Naive B cell (primary cell): ENCODE measurements around the gene SPRYD3. TPM values are rescaled to one million over a fixed set of nuclear protein-coding genes. Genes with fewer than 3 reads are reported as not detected.
"Not testable (repeated sequence)": the region's sequence is repeated elsewhere in the genome, so short reads cannot be mapped to it uniquely, and the experiment has no call there.

Source experiments
- ATAC-seq, 2 donors: fragments of 150-1000 bp; cut with Tn5 transposase; 2 replicates each; pipeline ENCODE4 v1.10.0; 2021; ENCODE audit warnings: low read depth in 2 of 2, mild to moderate bottlenecking in 2 of 2, moderate library complexity in 2 of 2
- DNase-seq: peaks from one replicate; pipeline ENCODE4 v3.0.0; 2022
- H3K27ac Mint-ChIP-seq, 6 donors: one replicate each; pipeline ENCODE4 v1.8.0; 2020 to 2022; ENCODE audit warnings: mild to moderate bottlenecking in 6 of 6, mixed read lengths in 6 of 6, moderate library complexity in 5 of 6, inconsistent platforms in 2 of 6
- H3K27me3 Mint-ChIP-seq, 3 donors: one replicate each; pipeline ENCODE4 v1.8.0; 2021 to 2022; ENCODE audit warnings: mixed read lengths in 3 of 3, mild to moderate bottlenecking in 1 of 3
- H3K36me3 Mint-ChIP-seq, 2 donors: one replicate each; pipeline ENCODE4 v1.8.0; 2020 to 2022; ENCODE audit warnings: mixed read lengths in 2 of 2, inconsistent platforms in 1 of 2, mild to moderate bottlenecking in 1 of 2
- H3K4me1 Mint-ChIP-seq, 3 donors: one replicate each; pipeline ENCODE4 v1.8.0; 2020 to 2022; ENCODE audit warnings: mixed read lengths in 3 of 3, inconsistent platforms in 1 of 3, mild to moderate bottlenecking in 1 of 3, moderate library complexity in 1 of 3
- H3K4me3 Mint-ChIP-seq, 8 donors: one replicate each; pipeline ENCODE4 v1.8.0; 2020 to 2022; ENCODE audit warnings: mild to moderate bottlenecking in 8 of 8, mixed read lengths in 8 of 8, moderate library complexity in 8 of 8, inconsistent platforms in 2 of 8
- H3K9me3 Mint-ChIP-seq, 7 donors: one replicate each; pipeline ENCODE4 v1.8.0; 2020 to 2022; ENCODE audit warnings: mixed read lengths in 7 of 7, mild to moderate bottlenecking in 5 of 7, inconsistent platforms in 2 of 7, moderate library complexity in 1 of 7
- polyA plus RNA-seq, 6 donors: library from polyadenylated mRNA; unstranded; fragments of 300-500 nt; fragmentation: Illumina TruSeq; gene quantifications; one replicate each; pipeline ENCODE4 v1.2.3, GENCODE V29; 2021; ENCODE audit warnings: low read depth in 6 of 6

Gene SPRYD3
- polyA plus RNA-seq, 6 donors from 2014 or later: 12.8 to 31.1 (median 23.2) TPM

DNA sequence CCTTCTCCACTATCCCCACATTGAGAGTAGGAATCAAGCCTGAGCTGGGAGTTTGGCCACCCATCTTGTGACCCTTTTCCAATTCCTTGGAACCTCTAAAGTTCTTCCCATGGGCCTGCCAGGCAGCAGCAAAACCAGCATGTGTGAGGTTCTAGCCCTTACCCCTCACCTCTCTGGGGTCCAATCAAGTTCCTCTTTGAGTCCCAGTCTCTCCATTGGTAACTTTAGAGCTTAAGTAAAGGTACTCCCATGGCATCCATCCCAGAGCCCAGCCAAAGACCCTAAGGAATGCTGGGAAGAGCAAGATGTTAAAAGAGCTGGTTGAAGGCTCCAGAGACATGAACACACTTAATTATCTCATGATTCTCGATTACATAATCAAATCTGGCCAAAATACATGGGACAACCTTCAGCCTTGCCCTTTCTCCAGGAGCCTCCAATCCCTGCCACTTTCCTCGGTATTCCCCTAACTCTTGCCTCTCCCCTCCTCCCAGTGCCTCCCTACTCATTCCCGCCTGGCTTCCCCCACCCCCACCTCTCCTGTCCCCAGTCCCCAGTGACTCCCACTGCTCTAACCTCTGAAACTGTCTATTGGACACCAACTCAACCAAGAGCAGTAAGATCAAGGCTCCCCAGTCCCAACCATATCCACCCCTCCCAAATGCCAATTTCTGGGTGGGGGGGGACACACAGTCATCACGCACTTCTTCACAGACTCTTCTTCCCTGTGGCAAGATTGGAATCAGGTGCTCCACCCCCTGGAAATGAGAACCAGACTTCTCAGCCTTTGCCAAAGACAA lies 34.1 kb downstream of the SPRYD3 start:
- Mint-ChIP-seq H3K27me3 (no peaks in the 10 kb centered on the region), H3K4me3 (peak overlapping the region in 4 of 8 donors; percentile 92 to 99 (median 95)), H3K4me1 (peaks cover 12 to 18% (median 15%) of the 10 kb centered on the region in 3 donors), H3K36me3 (no peaks in the 10 kb centered on the region), H3K27ac (no peak overlapping the region), H3K9me3 (no peaks in the 10 kb centered on the region)
- DNase-seq (no peak), ATAC-seq (no peak)

- H3K27ac Mint-ChIP-seq: no peak overlapping the region
- no peaks in the 10 kb centered on the region for H3K9me3 Mint-ChIP-seq
- no peak for DNase-seq
- ATAC-seq: no peak
- H3K27me3 Mint-ChIP-seq: no peaks in the 10 kb centered on the region
- H3K4me1 Mint-ChIP-seq: peaks cover 12 to 18% (median 15%) of the 10 kb centered on the region in 3 donors
- H3K36me3 Mint-ChIP-seq: peaks cover 0 to 5% of the 10 kb centered on the region in 2 donors
- H3K4me3 Mint-ChIP-seq: peak overlapping the region in 1 of 8 donors; percentile 48
Observed at GRCh38 chr12:53044052-53044581, 35.1 kb downstream of the SPRYD3 start.

GRCh38 chr12:53042607-53043454 lies 36.4 kb downstream of the SPRYD3 start:
- Mint-ChIP-seq H3K27ac (peak overlapping the region in 2 of 6 donors; percentile 67 to 89), H3K36me3 (peaks cover 8 to 11% of the 10 kb centered on the region in 2 donors), H3K4me3 (peak overlapping the region in 1 of 8 donors; percentile 62)

DNA sequence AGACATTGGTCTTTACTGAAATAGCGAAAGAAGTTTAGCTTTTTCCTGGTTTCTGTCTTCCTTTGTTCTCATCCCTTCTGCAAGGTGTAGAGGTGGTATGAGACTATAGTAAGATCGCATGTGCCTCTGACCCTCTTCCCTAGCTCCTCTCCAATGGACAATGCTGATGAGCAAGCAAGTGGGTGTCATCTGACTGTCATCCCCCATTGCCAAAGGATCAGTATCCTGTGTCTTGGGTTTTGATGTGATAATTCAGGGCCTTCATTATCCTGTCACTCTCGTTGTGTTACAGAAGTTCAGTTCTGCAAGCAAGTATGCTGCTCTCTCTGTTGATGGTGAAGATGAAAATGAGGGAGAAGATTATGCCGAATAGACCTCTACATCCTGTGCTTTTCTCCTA lies 39.3 kb downstream of the SPRYD3 start:
- no peak for DNase-seq
- Mint-ChIP-seq H3K9me3 (no peaks in the 10 kb centered on the region), H3K36me3 (peaks cover 8 to 15% of the 10 kb centered on the region in 2 donors), H3K27ac (peak overlapping the region in 1 of 6 donors; percentile 57), H3K4me1 (peaks cover 4 to 13% (median 8%) of the 10 kb centered on the region in 3 donors), H3K27me3 (no peaks in the 10 kb centered on the region), H3K4me3 (no peak overlapping the region)
- no peak for ATAC-seq

More at GRCh38 chr12:53042607-53043454, 36.4 kb downstream of the SPRYD3 start:
- peaks cover 16 to 23% (median 19%) of the 10 kb centered on the region in 3 donors for H3K4me1 Mint-ChIP-seq
- no peaks in the 10 kb centered on the region for H3K27me3 Mint-ChIP-seq
- H3K9me3 Mint-ChIP-seq: no peaks in the 10 kb centered on the region
- DNase-seq (no peak), ATAC-seq (no peak)

DNA sequence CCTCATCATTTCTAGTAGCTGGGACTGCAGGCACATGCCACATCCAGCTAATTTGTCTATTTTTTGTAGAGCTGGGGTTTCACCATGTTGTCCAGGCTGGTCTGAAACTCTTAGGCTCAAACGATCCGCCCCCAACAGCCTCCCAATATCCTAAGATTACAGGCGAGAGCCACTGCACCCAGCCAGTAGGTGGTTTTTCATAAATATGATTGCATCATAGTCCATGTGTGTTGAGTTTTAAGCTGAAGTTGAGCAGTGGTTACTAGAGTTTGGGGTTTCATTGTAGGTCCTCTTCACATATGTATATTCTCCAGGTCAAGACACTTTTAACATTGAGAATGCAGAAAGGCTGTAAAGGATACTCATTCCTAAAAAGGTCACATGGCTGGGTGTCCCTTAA lies 42.4 kb downstream of the SPRYD3 start:
- Mint-ChIP-seq H3K27me3 (no peaks in the 10 kb centered on the region), H3K27ac (no peak overlapping the region), H3K4me3 (no peak overlapping the region), H3K9me3 (no peaks in the 10 kb centered on the region), H3K4me1 (peaks cover 2 to 7% (median 4%) of the 10 kb centered on the region in 3 donors), H3K36me3 (peaks cover 8 to 26% of the 10 kb centered on the region in 2 donors)
- no peak for DNase-seq
- no peak for ATAC-seq

- H3K4me1 Mint-ChIP-seq: peaks cover 2 to 7% (median 4%) of the 10 kb centered on the region in 3 donors
- H3K27me3 Mint-ChIP-seq: no peaks in the 10 kb centered on the region
- no peaks in the 10 kb centered on the region for H3K9me3 Mint-ChIP-seq
- ATAC-seq: no peak
- H3K4me3 Mint-ChIP-seq: no peak overlapping the region
- no peak for DNase-seq
- peak overlapping the region in 2 of 6 donors; percentile 42 to 80 for H3K27ac Mint-ChIP-seq
- H3K36me3 Mint-ChIP-seq: peaks cover 8 to 22% of the 10 kb centered on the region in 2 donors
Observed at GRCh38 chr12:53034459-53034858, 44.7 kb downstream of the SPRYD3 start.

GRCh38 chr12:53033832-53034231 lies 45.4 kb downstream of the SPRYD3 start:
- H3K4me1 Mint-ChIP-seq, H3K9me3 Mint-ChIP-seq, DNase-seq, ATAC-seq, H3K27me3 Mint-ChIP-seq, H3K4me3 Mint-ChIP-seq: not testable (repeated sequence)
- Mint-ChIP-seq H3K27ac (peak overlapping the region in 1 of 6 donors; percentile 70), H3K36me3 (peaks cover 5 to 18% of the 10 kb centered on the region in 2 donors)

DNA sequence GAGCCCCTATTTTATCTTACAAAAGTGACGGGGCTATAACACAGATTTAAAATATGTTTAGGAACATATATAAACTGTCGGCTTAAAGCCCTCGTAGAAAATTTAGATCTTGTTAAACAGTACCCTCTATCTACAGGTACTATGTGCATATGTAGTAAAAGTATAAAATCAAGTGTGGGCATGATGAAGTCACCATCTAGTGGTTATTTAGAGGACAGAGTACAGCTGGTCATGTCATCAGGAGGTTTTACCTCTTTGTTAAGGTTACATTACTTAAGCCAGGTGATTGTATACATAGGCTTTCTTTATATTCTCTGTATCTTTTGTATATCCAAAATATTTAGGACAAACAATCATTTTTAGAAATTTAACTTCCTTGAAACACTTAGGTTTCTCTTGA lies 47.6 kb downstream of the SPRYD3 start:
- ATAC-seq (no peak), DNase-seq (no peak)
- Mint-ChIP-seq H3K27ac (no peak overlapping the region), H3K27me3 (no peaks in the 10 kb centered on the region), H3K36me3 (peaks cover 14 to 21% of the 10 kb centered on the region in 2 donors), H3K4me3 (no peak overlapping the region), H3K4me1 (peaks cover 0 to 6% (median 0%) of the 10 kb centered on the region in 3 donors), H3K9me3 (no peaks in the 10 kb centered on the region)

DNA sequence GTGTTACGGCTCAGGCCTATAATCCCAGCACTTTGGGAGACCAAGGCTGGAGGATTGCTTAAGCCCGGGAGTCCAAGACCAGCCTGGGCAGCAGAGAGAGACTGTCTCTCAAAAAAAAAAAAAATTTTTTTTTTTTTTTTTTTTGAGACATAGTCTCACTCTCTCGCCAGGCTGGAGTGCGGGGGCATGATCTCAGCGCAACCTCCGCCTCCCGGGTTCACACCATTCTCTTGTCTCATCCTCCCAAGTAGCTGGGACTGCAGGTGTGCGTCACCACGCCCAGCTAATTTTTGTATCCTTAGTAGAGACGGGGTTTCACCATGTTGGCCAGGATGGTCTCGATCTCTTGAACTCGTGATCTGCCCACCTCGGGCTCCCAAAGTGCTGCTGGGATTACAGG lies 52.2 kb downstream of the SPRYD3 start:
- H3K27ac Mint-ChIP-seq, H3K9me3 Mint-ChIP-seq, DNase-seq, H3K27me3 Mint-ChIP-seq, ATAC-seq, H3K4me3 Mint-ChIP-seq: not testable (repeated sequence)
- Mint-ChIP-seq H3K4me1 (peaks cover 0 to 12% (median 0%) of the 10 kb centered on the region in 3 donors), H3K36me3 (peaks cover 23% of the 10 kb centered on the region in 2 donors)

- Mint-ChIP-seq H3K27ac (peak overlapping the region in 1 of 6 donors; percentile 14), H3K9me3 (no peaks in the 10 kb centered on the region), H3K27me3 (no peaks in the 10 kb centered on the region), H3K4me1 (peaks cover 0 to 13% (median 0%) of the 10 kb centered on the region in 3 donors), H3K36me3 (peaks cover 24 to 26% of the 10 kb centered on the region in 2 donors), H3K4me3 (no peak overlapping the region)
- DNase-seq (no peak), ATAC-seq (no peak)
Observed at GRCh38 chr12:53025250-53025649, 53.9 kb downstream of the SPRYD3 start.

GRCh38 chr12:53014709-53015108 lies 64.5 kb downstream of the SPRYD3 start:
- H3K27me3 Mint-ChIP-seq: no peaks in the 10 kb centered on the region
- no peaks in the 10 kb centered on the region for H3K9me3 Mint-ChIP-seq
- H3K27ac Mint-ChIP-seq: peak overlapping the region in 1 of 6 donors; percentile 57
- H3K4me1 Mint-ChIP-seq: peaks cover 15 to 41% (median 15%) of the 10 kb centered on the region in 3 donors
- H3K36me3 Mint-ChIP-seq: peaks cover 8 to 18% of the 10 kb centered on the region in 2 donors
- DNase-seq: no peak
- no peak for ATAC-seq
- H3K4me3 Mint-ChIP-seq: no peak overlapping the region
